Sigmoid colon (tissue), 4 donors: ENCODE data around the gene SYT17.

Experiments used
- EP300 ChIP-seq, 4 donors: sonication (generic); formaldehyde crosslinking; IDR thresholded peaks; one replicate each; pipeline ENCODE4 v1.6.1; 2017; ENCODE audit warnings: antibody characterized with exemption in 4 of 4
- POLR2A ChIP-seq, 2 donors: fragments of 450-650 bp; IDR thresholded peaks; one replicate each; pipeline ENCODE4 v1.6.1; 2016; ENCODE audit warnings: antibody characterized with exemption in 2 of 2, mild to moderate bottlenecking in 2 of 2, moderate library complexity in 2 of 2
- TF ChIP-seq, protein P1 (sequence below), 4 experiments: fragments of 450-650 bp in 3 of 4; fragments of 200-600 bp in 1 of 4; IDR thresholded peaks; one replicate each; pipeline ENCODE4 v1.5.1; 2016 to 2019; ENCODE audit warnings: antibody characterized with exemption in 4 of 4, mild to moderate bottlenecking in 3 of 4, moderate library complexity in 2 of 4

GRCh38 chr16:19118938-19119431 is 49.1 kb upstream of the SYT17 start:
- TF ChIP-seq POLR2A (IDR thresholded peaks at IDR 0.05) (no peak), EP300 (IDR thresholded peaks at IDR 0.05) (no peak)
- TF ChIP-seq, protein P1, sequence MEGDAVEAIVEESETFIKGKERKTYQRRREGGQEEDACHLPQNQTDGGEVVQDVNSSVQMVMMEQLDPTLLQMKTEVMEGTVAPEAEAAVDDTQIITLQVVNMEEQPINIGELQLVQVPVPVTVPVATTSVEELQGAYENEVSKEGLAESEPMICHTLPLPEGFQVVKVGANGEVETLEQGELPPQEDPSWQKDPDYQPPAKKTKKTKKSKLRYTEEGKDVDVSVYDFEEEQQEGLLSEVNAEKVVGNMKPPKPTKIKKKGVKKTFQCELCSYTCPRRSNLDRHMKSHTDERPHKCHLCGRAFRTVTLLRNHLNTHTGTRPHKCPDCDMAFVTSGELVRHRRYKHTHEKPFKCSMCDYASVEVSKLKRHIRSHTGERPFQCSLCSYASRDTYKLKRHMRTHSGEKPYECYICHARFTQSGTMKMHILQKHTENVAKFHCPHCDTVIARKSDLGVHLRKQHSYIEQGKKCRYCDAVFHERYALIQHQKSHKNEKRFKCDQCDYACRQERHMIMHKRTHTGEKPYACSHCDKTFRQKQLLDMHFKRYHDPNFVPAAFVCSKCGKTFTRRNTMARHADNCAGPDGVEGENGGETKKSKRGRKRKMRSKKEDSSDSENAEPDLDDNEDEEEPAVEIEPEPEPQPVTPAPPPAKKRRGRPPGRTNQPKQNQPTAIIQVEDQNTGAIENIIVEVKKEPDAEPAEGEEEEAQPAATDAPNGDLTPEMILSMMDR (IDR thresholded peaks at IDR 0.05), result no peak
